Measurements from ENCODE around the gene ANTKMT. TPM values are rescaled to one million over a fixed set of nuclear protein-coding genes. Genes with fewer than 3 reads are reported as not detected.

Gene ANTKMT
- total RNA-seq, 2 donors from 2014 or later, result 36.5 to 37.5 TPM

GRCh38 chr16:707062-707538 is 13.8 kb upstream of the ANTKMT start:
- Histone ChIP-seq H3K36me3 (no peaks in the 10 kb centered on the region), H3K27me3 (peaks cover 12 to 56% of the 10 kb centered on the region in 2 donors), H3K27ac (no peak overlapping the region), H3K9me3 (no peaks in the 10 kb centered on the region), H3K4me3 (no peak overlapping the region), H3K4me1 (peaks cover 0 to 36% of the 10 kb centered on the region in 2 donors)
- no peak for DNase-seq (ENCODE audit: low spot score)
- TF ChIP-seq CTCF (IDR thresholded peaks at IDR 0.05), result no peak

DNA sequence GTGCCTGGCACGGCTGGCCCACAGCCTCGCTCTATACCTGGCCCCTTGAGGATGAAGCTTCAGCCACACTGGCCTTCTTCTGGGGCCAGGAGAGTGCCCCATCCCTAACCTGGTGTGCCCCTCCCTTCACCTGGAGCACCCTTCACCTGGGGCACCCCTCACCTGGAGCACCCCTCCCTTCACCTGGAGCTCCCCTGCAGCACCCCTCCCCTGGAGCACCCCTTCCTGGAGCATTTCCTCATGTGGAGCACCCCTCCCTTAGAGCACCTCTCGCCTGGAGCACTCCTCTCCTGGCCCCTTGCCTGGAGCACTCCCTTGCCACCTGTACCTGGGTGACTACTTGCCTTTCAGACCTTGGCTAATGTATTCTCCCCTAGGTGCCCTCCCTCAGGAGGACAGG is 12.9 kb upstream of the ANTKMT start:
- TF ChIP-seq CTCF (IDR thresholded peaks at IDR 0.05), result no peak

GRCh38 chr16:708959-709358 is 12.0 kb upstream of the ANTKMT start:
- no peak overlapping the region for H3K4me3 ChIP-seq

More for the DNA sequence above, 12.9 kb upstream of the ANTKMT start:
- H3K4me1 ChIP-seq, result peaks cover 0 to 36% of the 10 kb centered on the region in 2 donors
- H3K4me3 ChIP-seq, result no peak overlapping the region
- H3K9me3 ChIP-seq, result no peaks in the 10 kb centered on the region
- DNase-seq (ENCODE audit: low spot score), result no peak
- H3K36me3 ChIP-seq, result no peaks in the 10 kb centered on the region
- H3K27ac ChIP-seq, result no peak overlapping the region
- peaks cover 12 to 51% of the 10 kb centered on the region in 2 donors for H3K27me3 ChIP-seq

DNA sequence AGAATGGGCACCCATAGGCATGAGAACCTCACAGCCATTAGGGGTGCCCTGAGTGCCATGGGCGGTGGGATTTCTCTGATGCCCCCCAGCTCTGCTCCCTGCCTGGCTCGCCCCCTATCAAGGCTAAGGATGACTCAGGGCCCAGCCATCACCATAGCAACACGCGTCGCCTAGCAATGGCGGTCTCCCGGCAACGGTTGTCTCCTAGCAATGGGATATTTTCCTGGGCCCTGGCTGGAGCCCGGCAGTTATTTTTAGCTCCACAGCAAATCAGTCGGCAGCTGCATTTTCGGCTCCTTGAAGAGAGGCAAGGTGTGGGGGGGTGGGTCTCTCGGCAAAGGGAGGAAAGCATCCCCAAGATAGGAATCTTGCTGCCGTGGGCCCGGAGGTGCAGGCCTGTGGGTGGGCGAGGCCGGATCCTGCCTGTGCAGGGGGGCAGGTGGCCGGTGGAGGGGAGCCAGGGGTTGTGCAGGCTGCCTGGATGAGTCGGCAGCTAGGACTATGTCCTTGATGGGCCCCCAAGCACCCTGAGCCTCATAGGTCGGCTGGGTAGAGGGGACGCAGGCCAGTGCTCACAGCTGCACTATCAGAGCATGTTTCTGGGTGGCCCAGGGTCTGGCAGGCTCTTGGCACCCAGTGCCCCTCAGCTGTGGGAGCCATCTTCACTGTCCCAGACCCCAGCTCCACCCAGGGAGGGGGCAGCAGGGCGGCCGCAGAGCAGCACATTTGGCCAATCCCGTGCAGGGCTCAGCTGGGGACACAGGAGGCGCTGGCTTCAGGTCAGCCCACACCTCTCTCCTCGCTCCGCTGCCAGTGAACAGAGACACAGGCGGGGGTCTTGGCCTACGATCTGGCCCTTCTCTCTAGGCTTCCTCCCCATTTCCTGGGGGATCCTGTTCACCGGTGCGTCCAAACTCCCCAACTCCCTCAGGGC is 11.1 kb upstream of the ANTKMT start:
- Histone ChIP-seq H3K36me3 (no peaks in the 10 kb centered on the region), H3K9me3 (no peaks in the 10 kb centered on the region), H3K4me1 (peaks cover 0 to 45% of the 10 kb centered on the region in 2 donors), H3K27ac (no peak overlapping the region), H3K4me3 (no peak overlapping the region), H3K27me3 (peaks cover 12 to 38% of the 10 kb centered on the region in 2 donors)
- no peak for DNase-seq (ENCODE audit: low spot score)
- no peak for TF ChIP-seq CTCF (IDR thresholded peaks at IDR 0.05)

More at GRCh38 chr16:708959-709358, 12.0 kb upstream of the ANTKMT start:
- TF ChIP-seq CTCF (IDR thresholded peaks at IDR 0.05), result no peak
- peaks cover 12 to 47% of the 10 kb centered on the region in 2 donors for H3K27me3 ChIP-seq
- DNase-seq (ENCODE audit: low spot score), result no peak
- no peaks in the 10 kb centered on the region for H3K36me3 ChIP-seq
- no peaks in the 10 kb centered on the region for H3K9me3 ChIP-seq
- H3K27ac ChIP-seq, result no peak overlapping the region
- peaks cover 0 to 36% of the 10 kb centered on the region in 2 donors for H3K4me1 ChIP-seq

- TF ChIP-seq CTCF (IDR thresholded peaks at IDR 0.05), result no peak
- Histone ChIP-seq H3K4me3 (no peak overlapping the region), H3K9me3 (no peaks in the 10 kb centered on the region), H3K27me3 (peaks cover 12 to 33% of the 10 kb centered on the region in 2 donors), H3K27ac (no peak overlapping the region), H3K36me3 (no peaks in the 10 kb centered on the region), H3K4me1 (peaks cover 0 to 38% of the 10 kb centered on the region in 2 donors)
- no peak for DNase-seq (ENCODE audit: low spot score)
These were observed 10.4 kb upstream of the ANTKMT start for GRCh38 chr16:710500-711075.

Data from right atrium auricular region (tissue), 2 donors.